ENCODE results near the gene TRAPPC5.

TRAPPC5 gene

DNA sequence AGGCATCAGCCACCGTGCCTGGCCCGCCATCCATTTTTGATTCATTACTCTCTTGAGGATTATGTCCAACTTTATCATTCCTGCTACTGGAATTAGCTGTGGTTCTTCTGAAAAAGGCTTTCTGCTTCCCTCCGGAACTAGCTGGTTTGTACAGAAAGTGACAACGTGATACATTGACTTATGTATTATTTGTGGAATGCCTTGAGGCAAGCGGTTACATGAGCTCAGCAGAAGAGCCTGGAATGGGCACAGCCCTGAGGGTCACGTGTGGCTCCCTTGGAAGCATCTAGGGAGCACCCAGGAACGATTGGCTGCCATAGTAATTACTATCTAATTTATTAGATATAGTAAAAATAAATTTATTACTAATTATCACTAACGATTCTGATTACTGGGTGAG lies 26.2 kb upstream of the TRAPPC5 start:
- in situ Hi-C loops (cut with MboI; ENCODE audit: low sequenced_read_pairs), result no loop called here
- no peaks in the 10 kb centered on the region for H3K9me3 ChIP-seq
- DNase-seq (ENCODE audit: low spot score in 2 of 2), result no peak

DNA sequence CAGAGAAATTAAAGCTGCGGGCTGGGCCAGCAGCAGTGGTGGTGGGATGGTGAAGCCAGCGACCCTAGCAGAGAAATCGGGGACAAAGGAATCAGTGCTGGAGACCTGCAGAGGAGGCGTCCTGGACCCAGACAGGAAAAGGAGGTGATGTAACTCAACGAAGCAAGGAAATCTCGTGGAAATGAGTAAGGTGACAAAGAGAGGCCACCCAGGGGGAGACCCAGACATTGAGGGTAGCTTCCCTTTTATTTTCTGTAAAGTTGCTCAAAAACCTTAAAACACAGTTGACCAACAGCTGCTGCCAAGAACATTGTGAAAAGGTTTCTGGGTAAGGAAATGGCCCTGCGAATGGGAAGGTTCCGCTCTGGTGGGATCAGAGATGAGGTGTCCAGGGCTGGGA lies 25.1 kb upstream of the TRAPPC5 start:
- in situ Hi-C loops (cut with MboI; ENCODE audit: low sequenced_read_pairs), result no loop called here
- DNase-seq (ENCODE audit: low spot score in 2 of 2), result no peak

More for the DNA sequence above, 26.2 kb upstream of the TRAPPC5 start:
- Histone ChIP-seq H3K4me1 (peaks cover 4% of the 10 kb centered on the region), H3K27me3 (ENCODE audit: low read depth) (peaks cover 9% of the 10 kb centered on the region), H3K4me3 (no peak overlapping the region), H3K36me3 (replicated peaks) (no peaks in the 10 kb centered on the region)

DNA sequence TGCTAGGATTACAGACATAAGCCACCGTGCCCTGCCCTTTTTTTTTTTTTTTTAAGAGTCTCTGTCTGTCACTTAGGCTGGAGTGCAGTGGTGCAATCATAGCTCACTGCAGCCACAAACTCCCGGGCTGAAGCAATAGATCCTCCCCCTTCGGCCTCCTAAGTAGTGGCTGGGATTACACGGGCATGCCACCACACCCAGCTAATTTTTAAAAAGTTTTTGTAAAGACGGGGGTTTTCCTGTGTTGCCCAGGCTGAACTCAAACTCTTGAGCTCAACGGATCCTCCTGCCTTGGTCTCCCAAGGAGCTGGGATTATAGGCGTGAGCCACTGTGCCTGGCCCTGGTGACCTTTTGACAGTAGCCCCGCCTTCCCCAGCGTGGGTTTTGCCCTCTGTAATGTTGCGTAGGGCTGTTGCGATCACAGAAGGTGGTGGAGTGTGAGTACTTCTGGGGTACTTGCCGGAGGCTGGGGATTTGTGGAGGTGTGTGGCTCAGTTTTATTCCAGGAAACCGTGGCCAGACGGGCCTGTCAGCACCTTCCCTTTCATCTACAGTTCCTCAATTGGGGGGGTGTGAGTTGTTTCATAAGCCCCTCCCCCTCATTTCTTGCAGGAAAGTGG lies 23.4 kb upstream of the TRAPPC5 start:
- no peaks in the 10 kb centered on the region for H3K9me3 ChIP-seq
- in situ Hi-C loops (cut with MboI; ENCODE audit: low sequenced_read_pairs), result no loop called here
- H3K4me1 ChIP-seq, result peaks cover 3% of the 10 kb centered on the region
- H3K27me3 ChIP-seq (ENCODE audit: low read depth), result no peaks in the 10 kb centered on the region; the same call in 1 of the 2 replicates
- H3K4me3 ChIP-seq, result no peak overlapping the region
- DNase-seq (ENCODE audit: low spot score in 2 of 2), result no peak
- H3K36me3 ChIP-seq (replicated peaks), result no peaks in the 10 kb centered on the region

More for the DNA sequence above, 25.1 kb upstream of the TRAPPC5 start:
- no peak overlapping the region for H3K4me3 ChIP-seq
- peaks cover 4% of the 10 kb centered on the region for H3K4me1 ChIP-seq
- no peaks in the 10 kb centered on the region for H3K9me3 ChIP-seq
- no peaks in the 10 kb centered on the region for H3K36me3 ChIP-seq (replicated peaks)
- H3K27me3 ChIP-seq (ENCODE audit: low read depth), result peaks cover 6% of the 10 kb centered on the region

DNA sequence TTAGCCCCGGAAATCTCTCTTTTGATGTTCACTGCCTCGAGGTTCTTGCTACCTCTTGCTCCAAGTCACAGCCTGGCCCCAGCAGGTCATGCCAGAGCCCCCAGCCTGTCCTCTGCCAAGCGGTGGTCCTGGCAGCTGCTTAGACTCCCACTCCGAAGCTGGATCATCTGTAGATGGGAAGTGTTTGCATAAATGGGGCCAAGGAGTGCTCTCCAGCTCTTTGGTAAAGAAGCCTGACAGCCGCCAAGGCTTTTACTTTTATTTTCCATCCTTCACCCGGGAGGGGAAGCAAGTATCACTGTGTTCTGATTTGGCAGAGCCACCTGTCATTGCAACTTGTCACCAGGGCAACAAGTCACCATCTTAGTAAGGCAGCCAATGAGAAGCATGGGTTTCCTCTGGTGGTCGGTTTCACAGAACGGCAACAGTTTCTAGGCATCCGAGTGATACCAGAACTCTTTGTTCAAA lies 22.4 kb upstream of the TRAPPC5 start:
- no peak for DNase-seq (ENCODE audit: low spot score in 2 of 2)
- no peak overlapping the region for H3K4me3 ChIP-seq
- no peaks in the 10 kb centered on the region for H3K4me1 ChIP-seq
- H3K36me3 ChIP-seq (replicated peaks), result no peaks in the 10 kb centered on the region
- no peaks in the 10 kb centered on the region for H3K9me3 ChIP-seq
- in situ Hi-C loops (cut with MboI; ENCODE audit: low sequenced_read_pairs), result no loop called here
- H3K27me3 ChIP-seq (ENCODE audit: low read depth), result no peaks in the 10 kb centered on the region; the same call in 1 of the 2 replicates

DNA sequence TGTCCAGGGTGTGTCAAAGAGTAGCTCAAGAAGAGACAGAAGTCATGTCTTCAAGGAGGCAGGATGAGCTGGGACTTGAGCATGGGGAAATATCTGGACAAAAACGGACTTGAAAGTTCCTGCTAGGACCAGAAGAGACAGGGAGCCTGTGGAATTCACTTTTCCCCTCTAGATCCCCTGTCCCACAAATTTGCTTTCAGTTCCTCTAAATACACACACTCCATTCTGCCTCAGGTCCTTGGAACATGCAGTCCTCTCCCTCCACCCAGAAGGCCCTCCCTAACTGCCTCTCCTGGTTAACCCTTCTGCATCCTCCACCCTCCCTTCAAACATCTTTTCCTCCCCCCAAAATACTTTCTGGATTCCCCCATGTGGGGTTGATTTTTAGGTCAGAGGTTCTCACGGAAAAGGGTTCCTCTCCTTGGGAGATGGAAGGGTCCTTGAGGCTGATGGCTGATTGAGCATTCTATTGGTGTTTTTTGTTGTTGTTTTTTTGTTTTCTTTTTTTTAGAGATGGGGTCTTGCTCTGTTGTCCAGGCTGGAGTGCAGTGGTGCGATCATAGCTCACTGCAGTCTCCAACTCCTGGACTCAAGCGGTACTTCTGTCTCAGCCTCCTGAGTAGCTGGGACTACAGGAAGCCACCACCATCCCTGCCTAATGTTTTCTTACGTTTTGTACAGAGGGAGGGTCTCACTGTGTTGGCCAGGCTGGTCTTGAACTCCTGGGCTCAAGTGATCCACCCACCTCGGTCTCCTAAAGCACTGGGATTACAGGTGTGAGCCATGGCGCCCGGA lies 18.7 kb upstream of the TRAPPC5 start:
- Histone ChIP-seq H3K27me3 (ENCODE audit: low read depth) (no peaks in the 10 kb centered on the region; the same call in 1 of the 2 replicates), H3K4me1 (no peaks in the 10 kb centered on the region), H3K4me3 (no peak overlapping the region), H3K9me3 (no peaks in the 10 kb centered on the region), H3K36me3 (replicated peaks) (no peaks in the 10 kb centered on the region)
- no peak for DNase-seq (ENCODE audit: low spot score in 2 of 2)
- in situ Hi-C loops (cut with MboI; ENCODE audit: low sequenced_read_pairs), result no loop called here

DNA sequence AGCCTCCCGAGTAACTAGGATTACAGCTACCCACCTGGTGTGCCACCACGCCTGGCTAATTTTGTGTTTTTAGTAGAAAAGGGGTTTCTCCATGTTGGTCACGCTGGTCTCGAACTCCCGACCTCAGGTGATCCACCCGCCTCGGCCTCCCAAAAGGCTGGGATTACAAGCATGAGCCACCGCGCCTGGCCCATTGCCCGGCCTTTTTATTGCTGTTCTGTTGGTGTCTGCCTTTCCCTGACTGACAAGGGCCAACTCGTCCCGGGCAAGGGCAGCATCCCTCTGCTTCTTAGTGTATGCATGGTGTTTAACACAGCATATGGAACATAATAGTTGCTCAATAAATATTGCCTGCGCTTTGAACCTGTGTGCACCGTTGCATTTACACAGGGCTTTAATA lies 18.0 kb upstream of the TRAPPC5 start:
- in situ Hi-C loops (cut with MboI; ENCODE audit: low sequenced_read_pairs), result no loop called here

DNA sequence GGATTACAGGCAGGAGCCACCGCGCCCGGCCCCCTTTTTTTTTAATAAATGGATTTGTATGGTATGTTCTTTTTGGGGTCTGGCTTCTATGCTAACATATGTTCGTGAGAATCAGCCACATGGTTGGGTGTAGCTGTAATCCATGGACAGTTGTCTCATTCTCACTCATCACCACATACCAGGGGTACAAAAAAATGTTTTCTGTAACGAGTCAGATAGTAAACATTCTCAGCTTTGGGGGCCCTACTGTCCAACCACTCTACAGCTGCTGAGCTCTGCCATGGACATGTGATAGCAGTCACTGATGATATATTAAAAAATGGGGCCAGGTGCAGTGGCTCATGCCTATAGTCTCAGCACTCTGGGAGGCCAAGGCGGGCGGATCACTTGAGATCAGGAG lies 16.9 kb upstream of the TRAPPC5 start:
- Histone ChIP-seq H3K9me3 (no peaks in the 10 kb centered on the region), H3K4me3 (no peak overlapping the region), H3K4me1 (no peaks in the 10 kb centered on the region), H3K27me3 (ENCODE audit: low read depth) (no peaks in the 10 kb centered on the region), H3K36me3 (replicated peaks) (no peaks in the 10 kb centered on the region)
- in situ Hi-C loops (cut with MboI; ENCODE audit: low sequenced_read_pairs), result no loop called here
- DNase-seq (ENCODE audit: low spot score in 2 of 2), result no peak

More for the DNA sequence above, 18.0 kb upstream of the TRAPPC5 start:
- DNase-seq (ENCODE audit: low spot score in 2 of 2), result no peak
- Histone ChIP-seq H3K4me1 (no peaks in the 10 kb centered on the region), H3K36me3 (replicated peaks) (no peaks in the 10 kb centered on the region), H3K9me3 (no peaks in the 10 kb centered on the region), H3K27me3 (ENCODE audit: low read depth) (no peaks in the 10 kb centered on the region; the same call in 1 of the 2 replicates), H3K4me3 (no peak overlapping the region)

DNA sequence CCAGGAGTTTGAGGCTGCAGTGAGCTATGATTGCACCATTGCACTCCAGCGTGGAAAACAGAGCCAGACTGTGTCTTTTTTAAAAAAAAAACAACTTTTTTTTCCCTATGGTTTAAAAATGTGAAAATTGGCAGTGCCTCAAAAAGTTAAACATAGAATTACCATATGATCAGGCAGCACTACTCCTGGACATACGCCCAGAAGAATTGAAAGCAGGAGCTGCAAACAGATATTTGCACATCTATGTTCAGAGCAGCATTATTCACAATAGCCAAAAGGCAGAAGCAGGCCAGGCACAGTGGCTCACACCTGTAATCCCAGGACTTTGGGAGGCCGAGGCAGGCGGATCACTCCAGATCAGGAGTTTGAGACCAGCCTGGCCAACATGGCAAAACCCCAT lies 15.6 kb upstream of the TRAPPC5 start:
- no peaks in the 10 kb centered on the region for H3K4me1 ChIP-seq
- H3K27me3 ChIP-seq (ENCODE audit: low read depth), result 0 out of 2 replicates have a peak, but pooled peaks cover 3% of the 10 kb centered on the region
- in situ Hi-C loops (cut with MboI; ENCODE audit: low sequenced_read_pairs), result no loop called here

DNA sequence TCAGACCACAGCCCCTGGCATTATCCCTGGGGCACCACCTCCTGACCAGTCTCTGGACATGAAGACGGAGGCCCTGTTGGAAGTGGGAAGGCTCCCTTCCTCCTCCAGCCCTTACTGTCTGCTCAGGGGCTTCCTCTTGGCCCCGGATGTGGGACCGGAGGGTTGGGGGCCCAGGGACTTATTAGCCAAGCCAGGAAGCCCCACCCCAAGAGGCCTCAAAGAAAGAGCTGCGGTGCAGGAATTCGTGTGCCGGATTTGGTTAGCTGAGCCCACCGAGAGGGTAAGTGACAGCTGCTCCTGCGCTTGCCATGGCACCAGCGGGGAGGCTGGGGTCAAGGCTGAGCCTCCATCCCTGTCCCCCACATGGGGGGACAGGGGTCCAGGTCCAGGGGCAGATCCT lies 11.8 kb upstream of the TRAPPC5 start, which contains the start of gene RETN:
Gene RETN (plus strand): TSS at position 208 of the 400 bp plus-strand sequence. CDS start 278 bp downstream, outside the sequence.
- no peaks in the 10 kb centered on the region for H3K4me1 ChIP-seq
- H3K4me3 ChIP-seq, result no peak within 1 kb of the TSS
- in situ Hi-C loops (cut with MboI; ENCODE audit: low sequenced_read_pairs), result no loop called here
- H3K27me3 ChIP-seq (ENCODE audit: low read depth), result peaks cover 12% of the 10 kb centered on the region; the same call in 1 of the 2 replicates
- peaks cover 4% of the 10 kb centered on the region; the same call in 1 of the 2 replicates for H3K9me3 ChIP-seq
- no peak for DNase-seq (ENCODE audit: low spot score in 2 of 2)
- H3K36me3 ChIP-seq (replicated peaks), result no peaks in the 10 kb centered on the region

More for the DNA sequence above, 15.6 kb upstream of the TRAPPC5 start:
- Histone ChIP-seq H3K36me3 (replicated peaks) (no peaks in the 10 kb centered on the region), H3K4me3 (no peak overlapping the region), H3K9me3 (no peaks in the 10 kb centered on the region)
- DNase-seq (ENCODE audit: low spot score in 2 of 2), result no peak

DNA sequence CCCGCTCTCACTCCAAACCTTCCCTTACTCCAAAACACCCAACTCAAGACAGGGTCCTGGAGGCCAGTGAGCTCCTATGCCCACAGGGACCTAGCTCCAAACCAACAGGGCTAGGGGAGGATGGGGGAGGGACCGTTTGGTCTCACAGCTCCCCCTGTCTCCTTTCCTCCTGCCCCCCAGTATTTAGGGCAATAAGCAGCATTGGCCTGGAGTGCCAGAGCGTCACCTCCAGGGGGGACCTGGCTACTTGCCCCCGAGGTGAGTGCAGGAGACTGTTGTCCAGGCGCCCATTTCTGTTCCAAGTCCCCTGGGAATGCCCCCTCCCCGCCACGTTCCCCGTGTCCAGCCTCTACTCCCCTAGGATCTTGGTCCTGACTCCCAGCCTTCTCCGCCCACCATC lies 11.0 kb upstream of the TRAPPC5 start:
- peaks cover 5% of the 10 kb centered on the region; the same call in 1 of the 2 replicates for H3K9me3 ChIP-seq
- in situ Hi-C loops (cut with MboI; ENCODE audit: low sequenced_read_pairs), result no loop called here
- H3K4me3 ChIP-seq, result no peak overlapping the region
- H3K4me1 ChIP-seq, result peaks cover 4% of the 10 kb centered on the region
- H3K27me3 ChIP-seq (ENCODE audit: low read depth), result peaks cover 12% of the 10 kb centered on the region; the same call in 1 of the 2 replicates
- DNase-seq (ENCODE audit: low spot score in 2 of 2), result no peak
- H3K36me3 ChIP-seq (replicated peaks), result no peaks in the 10 kb centered on the region

DNA sequence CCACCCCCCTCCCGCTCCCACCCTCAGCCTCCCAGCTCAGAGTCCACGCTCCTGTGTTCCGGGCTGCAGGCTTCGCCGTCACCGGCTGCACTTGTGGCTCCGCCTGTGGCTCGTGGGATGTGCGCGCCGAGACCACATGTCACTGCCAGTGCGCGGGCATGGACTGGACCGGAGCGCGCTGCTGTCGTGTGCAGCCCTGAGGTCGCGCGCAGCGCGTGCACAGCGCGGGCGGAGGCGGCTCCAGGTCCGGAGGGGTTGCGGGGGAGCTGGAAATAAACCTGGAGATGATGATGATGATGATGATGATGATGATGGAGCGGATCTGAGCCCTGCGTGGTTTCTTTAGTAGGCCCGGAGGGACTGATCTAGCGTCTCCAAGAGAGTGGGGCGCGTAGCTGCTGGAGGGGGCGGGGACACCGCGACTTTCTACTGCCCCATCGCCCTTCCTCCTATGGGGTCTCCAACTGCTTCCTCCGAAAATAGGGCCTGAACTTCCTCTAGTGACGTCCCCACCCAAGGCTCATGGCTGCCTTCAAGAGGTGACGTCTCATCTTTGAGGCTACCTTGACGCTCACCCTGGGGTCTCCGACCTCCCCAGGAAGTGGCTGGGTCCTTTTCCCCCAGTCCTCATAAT lies 10.4 kb upstream of the TRAPPC5 start:
- Histone ChIP-seq H3K36me3 (replicated peaks) (no peaks in the 10 kb centered on the region), H3K9me3 (peaks cover 5% of the 10 kb centered on the region; the same call in 1 of the 2 replicates), H3K27me3 (ENCODE audit: low read depth) (peaks cover 12% of the 10 kb centered on the region), H3K4me1 (peaks cover 4% of the 10 kb centered on the region), H3K4me3 (no peak overlapping the region)
- DNase-seq (ENCODE audit: low spot score in 2 of 2), result no peak
- in situ Hi-C loops (cut with MboI; ENCODE audit: low sequenced_read_pairs), result no loop called here

DNA sequence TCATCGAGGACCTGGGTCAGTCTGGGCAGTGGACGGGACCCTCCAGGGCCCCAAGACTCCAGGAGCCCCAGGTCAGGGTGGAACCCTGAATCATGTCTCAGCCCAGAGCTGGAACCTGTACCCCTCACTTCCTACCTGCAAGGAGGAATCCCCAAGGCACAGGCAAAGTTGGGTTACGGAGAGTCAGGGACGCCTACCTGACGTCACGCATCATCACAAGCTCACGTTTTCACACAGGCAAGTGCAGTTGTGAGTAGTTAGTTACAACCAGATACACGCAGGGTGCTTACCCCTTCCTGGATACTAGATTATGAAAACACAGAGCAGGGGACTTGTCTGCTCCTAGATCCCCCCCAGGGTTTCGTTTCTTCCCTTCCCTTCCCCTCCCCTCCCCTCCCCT lies 9.8 kb upstream of the TRAPPC5 start:
- Histone ChIP-seq H3K4me1 (peaks cover 4% of the 10 kb centered on the region), H3K4me3 (no peak overlapping the region)
- in situ Hi-C loops (cut with MboI; ENCODE audit: low sequenced_read_pairs), result no loop called here

DNA sequence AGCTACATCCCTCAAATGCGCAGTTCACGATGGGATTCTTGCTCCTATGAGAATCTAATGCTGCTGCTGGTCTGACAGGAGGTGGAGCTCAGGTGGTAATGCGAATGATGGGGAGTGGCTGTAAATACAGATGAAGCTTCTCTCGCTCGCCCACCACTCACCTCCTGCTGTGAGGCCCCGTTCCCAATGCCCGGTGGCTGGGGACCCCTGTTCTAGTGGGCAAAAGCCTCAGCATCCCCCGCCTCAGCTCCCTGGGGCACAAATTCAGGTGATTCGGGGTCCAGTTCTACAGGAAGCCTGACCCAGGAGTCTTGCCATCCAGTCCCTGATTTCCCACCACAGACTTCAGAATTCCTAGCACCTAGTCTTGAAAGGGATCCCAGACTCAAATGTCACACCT lies 8.1 kb upstream of the TRAPPC5 start:
- in situ Hi-C loops (cut with MboI; ENCODE audit: low sequenced_read_pairs), result no loop called here
- H3K27me3 ChIP-seq (ENCODE audit: low read depth), result peaks cover 31% of the 10 kb centered on the region
- no peak for DNase-seq (ENCODE audit: low spot score in 2 of 2)

More for the DNA sequence above, 9.8 kb upstream of the TRAPPC5 start:
- H3K36me3 ChIP-seq (replicated peaks), result no peaks in the 10 kb centered on the region
- no peak for DNase-seq (ENCODE audit: low spot score in 2 of 2)
- peaks cover 14% of the 10 kb centered on the region for H3K27me3 ChIP-seq (ENCODE audit: low read depth)
- H3K9me3 ChIP-seq, result peaks cover 5% of the 10 kb centered on the region; the same call in 1 of the 2 replicates

More for the DNA sequence above, 8.1 kb upstream of the TRAPPC5 start:
- Histone ChIP-seq H3K4me1 (peaks cover 4% of the 10 kb centered on the region), H3K4me3 (no peak overlapping the region), H3K9me3 (peaks cover 5% of the 10 kb centered on the region; the same call in 1 of the 2 replicates), H3K36me3 (replicated peaks) (no peaks in the 10 kb centered on the region)

All from HAP-1 (cell line).